Sigmoid colon (tissue), 7 donors: ENCODE data around the gene OR2C3. TPM values are rescaled to one million over a fixed set of nuclear protein-coding genes. Genes with fewer than 3 reads are reported as not detected.
"Not testable (repeated sequence)": the region's sequence is repeated elsewhere in the genome, so short reads cannot be mapped to it uniquely, and the experiment has no call there.

Experiments used
- DNase-seq: peaks from one replicate; pipeline ENCODE4 v3.0.0-alpha.2; 2019
- H3K27ac ChIP-seq, 4 donors: fragments of 200-600 bp; sonication (generic); one replicate each; pipeline ENCODE4 v1.5.1; 2016 to 2019; ENCODE audit warnings: mild to moderate bottlenecking in 1 of 4
- H3K27me3 ChIP-seq, 3 donors: fragments of 200-600 bp; sonication (generic); one replicate each; pipeline ENCODE4 v1.5.1; 2019; ENCODE audit warnings: mild to moderate bottlenecking in 1 of 3
- H3K36me3 ChIP-seq, 4 donors: fragments of 200-600 bp; sonication (generic); one replicate each; pipeline ENCODE4 v1.5.1; 2016 to 2019
- H3K4me1 ChIP-seq, 4 donors: fragments of 200-600 bp; sonication (generic); one replicate each; pipeline ENCODE4 v1.5.1; 2017 to 2019
- H3K4me3 ChIP-seq, 4 donors: fragments of 200-600 bp; sonication (generic); one replicate each; pipeline ENCODE4 v1.5.1; 2017 to 2019; ENCODE audit warnings: mild to moderate bottlenecking in 2 of 4, moderate library complexity in 1 of 4
- H3K9me3 ChIP-seq, 4 donors: fragments of 200-600 bp in 3 of 4; sonication (generic) in 3 of 4; one replicate each; pipeline versions ENCODE4 v1.5.1 to v1.6.1; 2013 to 2019
- CTCF ChIP-seq, 4 experiments: fragments of 450-650 bp in 3 of 4; fragments of 200-600 bp in 1 of 4; IDR thresholded peaks; one replicate each; pipeline ENCODE4 v1.5.1; 2016 to 2019; ENCODE audit warnings: antibody characterized with exemption in 4 of 4, mild to moderate bottlenecking in 3 of 4, moderate library complexity in 2 of 4
- EP300 ChIP-seq, 4 donors: sonication (generic); formaldehyde crosslinking; IDR thresholded peaks; one replicate each; pipeline ENCODE4 v1.6.1; 2017; ENCODE audit warnings: antibody characterized with exemption in 4 of 4
- POLR2A ChIP-seq, 2 donors: fragments of 450-650 bp; IDR thresholded peaks; one replicate each; pipeline ENCODE4 v1.6.1; 2016; ENCODE audit warnings: antibody characterized with exemption in 2 of 2, mild to moderate bottlenecking in 2 of 2, moderate library complexity in 2 of 2
- POLR2AphosphoS5 ChIP-seq, 4 donors: sonication (generic); formaldehyde crosslinking; IDR thresholded peaks; one replicate each; pipeline ENCODE4 v1.6.1; 2017; ENCODE audit warnings: antibody characterized with exemption in 4 of 4
- WGBS, 2 donors: extraction: QIAGEN DNeasy Blood & Tissue Kit; methylation state at CpG; one replicate each; pipeline ENCODE4 v1.1.7; 2013; 5-methylcytosine and 5-hydroxymethylcytosine counted together
- intact Hi-C: fragments of 100-400 bp; cut with DNase I; formaldehyde crosslinking; loops from one replicate; pipeline ENCODE4 v1.15.1; 2023
- polyA plus RNA-seq, 3 donors: library from polyadenylated mRNA; stranded (reverse); fragments of 200-250 nt; gene quantifications; one replicate each; pipeline ENCODE4 v1.2.3, GENCODE V29; 2013
- total RNA-seq, 4 donors: library from RNA; depleted of rRNA; stranded (reverse); fragments of >200 nt; gene quantifications; one replicate each; pipeline ENCODE4 v1.1.0, GENCODE V29; 2016
- donor health status: healthy with polysubstance abuse.
- donor health status: Bipolar disorder and iron deficiency.
- donor health status: healthy.

OR2C3 gene
- total and polyA plus RNA-seq, 7 donors = not detected

DNA sequence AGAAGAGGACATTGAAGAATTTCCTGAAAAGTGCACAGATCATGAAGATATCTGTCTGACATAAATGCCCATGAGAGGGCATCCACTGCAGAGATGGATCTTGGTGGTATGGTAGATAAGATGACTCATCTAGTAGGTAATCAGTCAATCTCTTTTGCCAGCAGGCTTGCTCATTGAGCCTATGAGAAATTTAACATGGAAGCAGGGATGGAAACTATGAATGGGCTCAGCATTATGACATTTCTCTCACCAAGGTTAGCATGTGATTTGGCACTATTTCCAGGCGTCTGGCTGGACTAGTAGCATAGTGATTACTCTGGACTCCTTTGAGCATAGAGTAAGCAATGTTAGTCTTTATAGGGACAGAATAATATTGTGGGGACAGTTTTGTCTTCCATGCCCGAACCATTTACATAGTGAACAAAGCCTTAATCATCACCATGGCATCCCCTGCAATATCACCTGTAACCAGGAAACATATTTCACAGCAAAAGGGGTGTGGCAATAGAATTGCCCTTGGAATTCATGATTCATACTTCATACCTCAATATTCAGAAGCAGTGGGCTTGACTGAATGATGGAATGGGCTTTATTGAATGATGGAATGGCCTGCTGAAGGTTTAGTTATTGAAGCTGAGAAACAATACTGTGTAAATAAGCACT lies 7.3 kb downstream of the OR2C3 start:
- H3K27ac ChIP-seq = no peak overlapping the region
- H3K36me3 ChIP-seq = no peaks in the 10 kb centered on the region
- intact Hi-C loops = no loop called here
- peaks cover 0 to 10% (median 0%) of the 10 kb centered on the region in 3 donors for H3K27me3 ChIP-seq
- DNase-seq = no peak
- 21 to 66% methylated on average over 2 of the region's 2 CpGs for WGBS, 2 donors
- TF ChIP-seq EP300 (IDR thresholded peaks at IDR 0.05) (no peak), POLR2AphosphoS5 (IDR thresholded peaks at IDR 0.05) (no peak), POLR2A (IDR thresholded peaks at IDR 0.05) (no peak), CTCF (IDR thresholded peaks at IDR 0.05) (no peak)
- H3K4me1 ChIP-seq = no peaks in the 10 kb centered on the region
- H3K9me3 ChIP-seq = no peaks in the 10 kb centered on the region
- no peak overlapping the region for H3K4me3 ChIP-seq

- H3K4me1 ChIP-seq, DNase-seq, H3K27ac ChIP-seq, intact Hi-C loops, H3K9me3 ChIP-seq, H3K27me3 ChIP-seq, H3K4me3 ChIP-seq, H3K36me3 ChIP-seq: not testable (repeated sequence)
- WGBS, 2 donors = 92 to 94% methylated on average over 25 to 28 of the region's 30 CpGs
Observed at GRCh38 chr1:247521886-247522285, 14.4 kb downstream of the OR2C3 start.

GRCh38 chr1:247518613-247518891 lies 17.7 kb downstream of the OR2C3 start:
- DNase-seq = no peak

DNA sequence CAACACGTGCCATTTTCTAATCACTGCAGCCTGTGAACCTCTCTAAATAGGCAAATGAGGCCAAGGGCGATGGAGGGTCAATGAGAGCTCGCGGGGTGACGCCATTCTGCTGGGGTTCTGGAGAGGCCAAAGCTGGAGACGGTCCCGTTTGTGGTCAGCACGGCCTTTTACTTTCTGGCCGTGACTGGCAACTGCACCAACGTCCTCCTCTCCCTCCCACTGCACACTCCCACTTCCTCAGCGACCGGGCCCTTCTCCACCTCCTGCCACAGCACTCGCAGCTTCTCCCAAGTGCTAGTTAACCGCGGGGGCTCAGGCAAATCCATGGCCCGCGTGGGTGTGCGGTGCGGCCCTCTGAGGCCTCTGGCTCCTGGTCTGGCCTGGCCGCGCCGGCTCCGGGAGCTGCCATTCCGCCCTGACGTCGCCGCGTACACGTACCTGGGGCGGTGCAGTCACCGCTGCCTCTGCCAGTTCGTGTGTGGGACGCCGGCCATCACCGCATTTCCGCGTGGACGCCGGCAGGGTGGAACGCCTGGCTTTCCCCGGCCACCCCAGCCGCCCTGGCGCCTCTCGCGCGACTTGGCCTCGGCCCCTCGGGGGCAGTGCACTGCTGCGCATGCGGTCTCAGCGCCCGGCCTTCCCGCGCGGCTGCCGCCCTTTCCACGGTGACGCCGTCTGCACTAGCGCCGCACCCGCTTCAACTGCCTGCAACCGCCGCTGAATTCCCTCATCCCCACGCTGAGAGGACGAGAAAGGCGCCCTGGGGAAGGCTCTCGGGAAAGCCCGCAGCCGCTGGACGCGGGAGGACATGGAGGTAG lies 18.2 kb downstream of the OR2C3 start:
- H3K27ac ChIP-seq = no peak overlapping the region
- TF ChIP-seq POLR2A (IDR thresholded peaks at IDR 0.05) = no peak
- no peak for TF ChIP-seq POLR2AphosphoS5 (IDR thresholded peaks at IDR 0.05)
- no peak for TF ChIP-seq EP300 (IDR thresholded peaks at IDR 0.05)
- no peak for TF ChIP-seq CTCF (IDR thresholded peaks at IDR 0.05)
- intact Hi-C loops = no loop called here

More at GRCh38 chr1:247518613-247518891, 17.7 kb downstream of the OR2C3 start:
- TF ChIP-seq POLR2A (IDR thresholded peaks at IDR 0.05) (no peak), EP300 (IDR thresholded peaks at IDR 0.05) (no peak), CTCF (IDR thresholded peaks at IDR 0.05) (no peak)
- Histone ChIP-seq H3K36me3 (no peaks in the 10 kb centered on the region), H3K4me1 (no peaks in the 10 kb centered on the region), H3K27ac (no peak overlapping the region), H3K4me3 (no peak overlapping the region), H3K27me3 (peaks cover 0 to 6% (median 4%) of the 10 kb centered on the region in 3 donors), H3K9me3 (no peaks in the 10 kb centered on the region)
- intact Hi-C loops = no loop called here
- WGBS, 2 donors = 85 to 91% methylated on average over 19 of the region's 19 CpGs

GRCh38 chr1:247506831-247507230 lies 29.4 kb downstream of the OR2C3 start:
- intact Hi-C loops = no loop called here
- H3K36me3 ChIP-seq = no peaks in the 10 kb centered on the region
- no peak for DNase-seq
- no peaks in the 10 kb centered on the region for H3K27me3 ChIP-seq
- no peak overlapping the region for H3K27ac ChIP-seq
- no peaks in the 10 kb centered on the region for H3K4me1 ChIP-seq
- 47 to 53% methylated on average over 3 of the region's 3 CpGs for WGBS, 2 donors
- TF ChIP-seq POLR2A (IDR thresholded peaks at IDR 0.05) = no peak
- no peak for TF ChIP-seq POLR2AphosphoS5 (IDR thresholded peaks at IDR 0.05)
- TF ChIP-seq EP300 (IDR thresholded peaks at IDR 0.05) = no peak
- no peak for TF ChIP-seq CTCF (IDR thresholded peaks at IDR 0.05)
- H3K9me3 ChIP-seq = no peaks in the 10 kb centered on the region
- H3K4me3 ChIP-seq = no peak overlapping the region

More for the DNA sequence above, 18.2 kb downstream of the OR2C3 start:
- Histone ChIP-seq H3K4me1 (no peaks in the 10 kb centered on the region), H3K9me3 (no peaks in the 10 kb centered on the region), H3K4me3 (no peak overlapping the region), H3K27me3 (peaks cover 0 to 6% (median 4%) of the 10 kb centered on the region in 3 donors), H3K36me3 (no peaks in the 10 kb centered on the region)
- 59 to 74% methylated on average over 72 of the region's 72 CpGs for WGBS, 2 donors
- DNase-seq = no peak
